Occipital lobe (tissue), 2 donors: ENCODE data around the gene FRA10AC1. TPM values are rescaled to one million over a fixed set of nuclear protein-coding genes. Genes with fewer than 3 reads are reported as not detected.

Experiments
- DNase-seq: peaks from one replicate; lab custom pipeline; 2025; lab: John Stamatoyannopoulos, UW
- total RNA-seq: library from RNA; depleted of rRNA; stranded (reverse); fragments of >200 nt; gene quantifications from one replicate; pipeline ENCODE4 v1.2.3, GENCODE V29; 2014

FRA10AC1 gene, protein sequence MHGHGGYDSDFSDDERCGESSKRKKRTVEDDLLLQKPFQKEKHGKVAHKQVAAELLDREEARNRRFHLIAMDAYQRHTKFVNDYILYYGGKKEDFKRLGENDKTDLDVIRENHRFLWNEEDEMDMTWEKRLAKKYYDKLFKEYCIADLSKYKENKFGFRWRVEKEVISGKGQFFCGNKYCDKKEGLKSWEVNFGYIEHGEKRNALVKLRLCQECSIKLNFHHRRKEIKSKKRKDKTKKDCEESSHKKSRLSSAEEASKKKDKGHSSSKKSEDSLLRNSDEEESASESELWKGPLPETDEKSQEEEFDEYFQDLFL
- total RNA-seq = 36.3 TPM

DNA sequence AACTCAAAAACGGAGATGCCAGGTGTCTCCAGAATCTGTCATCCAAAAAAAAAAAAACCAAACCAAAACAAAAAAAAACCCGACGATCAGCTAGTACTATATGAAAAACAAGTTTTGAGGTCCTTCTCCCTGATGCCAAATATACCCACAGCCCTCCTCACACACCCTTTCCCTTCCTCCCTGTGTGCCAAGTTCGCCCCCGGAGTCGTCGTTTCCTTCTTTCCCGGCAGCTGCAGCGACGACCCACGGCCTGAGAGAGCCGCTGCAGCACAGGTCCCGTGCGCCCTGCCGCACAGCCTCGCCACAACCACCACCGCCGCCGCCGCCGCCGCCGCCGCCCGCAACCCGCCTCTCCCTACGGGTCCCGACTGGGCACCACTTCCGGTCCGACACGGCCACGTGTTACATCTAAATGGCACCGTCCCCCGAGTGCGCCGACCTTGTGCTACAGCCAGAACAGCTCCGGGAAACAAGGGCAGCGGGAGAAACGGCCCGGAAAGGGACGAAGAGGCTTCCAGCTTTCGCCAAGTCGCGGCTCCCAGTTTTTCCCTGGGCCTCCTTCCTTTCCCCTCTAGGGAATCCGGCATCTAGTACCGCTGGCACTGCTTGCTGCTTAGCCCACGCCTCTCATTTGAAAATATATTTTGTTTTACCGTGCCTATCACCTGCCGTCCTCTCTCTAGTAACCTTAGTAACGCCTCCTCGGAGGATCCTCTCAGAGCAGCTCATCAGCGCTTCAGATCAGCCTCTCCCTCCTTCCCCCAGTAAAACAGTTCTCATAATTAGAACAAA is at the start of gene FRA10AC1:
Gene FRA10AC1 (minus strand): TSS at position 383 of the 792 bp plus-strand sequence. CDS start 2,486 bp downstream, outside the sequence.
- peak; percentile 90 for DNase-seq

DNA sequence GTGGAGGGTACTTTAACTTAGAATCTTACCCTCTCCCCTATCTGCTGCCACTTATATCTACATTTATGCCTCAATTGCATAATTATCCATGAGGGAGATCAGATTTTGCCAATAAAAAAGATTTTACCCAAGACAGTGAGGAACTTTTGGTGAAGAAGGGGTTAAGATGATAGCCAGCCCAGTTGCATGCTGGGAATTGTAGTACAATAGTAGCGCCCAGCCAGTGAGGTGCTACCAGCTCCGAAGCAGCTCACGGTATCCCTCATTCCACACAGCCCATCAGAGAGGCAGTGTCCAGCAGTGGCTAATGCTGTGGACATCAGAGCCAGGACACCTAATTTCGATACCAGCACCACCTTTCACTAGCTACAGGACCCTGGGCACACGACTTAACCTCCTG is 49.4 kb upstream of the FRA10AC1 start:
- no peak for DNase-seq

DNA sequence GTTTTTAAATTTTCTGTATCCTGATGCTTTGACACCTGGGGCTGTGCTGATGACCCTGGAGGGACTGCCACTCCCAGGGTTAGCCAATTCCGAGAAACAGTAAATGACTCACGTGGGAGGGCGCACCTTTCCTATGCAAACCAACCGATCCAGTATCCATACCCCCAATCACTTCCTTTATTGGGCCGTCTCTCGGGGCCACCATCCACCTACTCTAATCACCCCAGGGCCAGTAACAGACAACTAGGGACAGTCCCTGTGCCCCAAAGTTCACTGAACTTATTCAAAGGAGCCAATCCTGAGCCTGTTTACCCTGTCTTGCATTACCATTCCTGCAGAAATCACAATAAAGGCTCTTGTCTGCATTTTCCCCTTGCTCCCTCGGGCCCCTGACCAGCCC is 48.7 kb upstream of the FRA10AC1 start:
- no peak for DNase-seq

DNA sequence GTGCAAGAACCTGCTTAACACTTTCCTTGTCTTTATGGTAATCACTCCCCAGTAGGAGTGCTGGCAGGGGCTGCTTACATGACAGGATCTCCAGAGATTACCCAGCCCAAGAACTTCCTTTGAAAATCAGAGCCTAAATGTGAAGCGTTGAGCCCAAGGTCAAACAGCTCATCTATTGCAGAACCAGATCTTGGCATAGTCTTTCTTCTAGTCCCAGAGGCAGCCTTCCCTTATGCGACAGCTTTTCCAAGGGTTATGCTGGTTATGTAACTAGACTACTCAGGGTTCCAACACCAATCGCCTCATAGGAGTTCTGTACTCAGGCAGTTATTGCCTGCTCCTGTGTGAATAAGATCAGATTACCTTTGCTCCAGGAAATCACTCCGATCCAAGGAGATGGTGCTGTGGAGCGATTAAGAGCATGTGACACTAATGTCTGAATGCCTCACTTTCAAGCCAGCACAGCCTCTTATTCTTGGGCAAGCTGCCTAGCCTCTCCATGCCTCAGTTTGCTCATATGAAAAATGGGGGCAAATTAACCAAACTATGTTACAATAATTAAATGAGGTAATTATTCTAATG is 46.9 kb upstream of the FRA10AC1 start:
- no peak for DNase-seq

DNA sequence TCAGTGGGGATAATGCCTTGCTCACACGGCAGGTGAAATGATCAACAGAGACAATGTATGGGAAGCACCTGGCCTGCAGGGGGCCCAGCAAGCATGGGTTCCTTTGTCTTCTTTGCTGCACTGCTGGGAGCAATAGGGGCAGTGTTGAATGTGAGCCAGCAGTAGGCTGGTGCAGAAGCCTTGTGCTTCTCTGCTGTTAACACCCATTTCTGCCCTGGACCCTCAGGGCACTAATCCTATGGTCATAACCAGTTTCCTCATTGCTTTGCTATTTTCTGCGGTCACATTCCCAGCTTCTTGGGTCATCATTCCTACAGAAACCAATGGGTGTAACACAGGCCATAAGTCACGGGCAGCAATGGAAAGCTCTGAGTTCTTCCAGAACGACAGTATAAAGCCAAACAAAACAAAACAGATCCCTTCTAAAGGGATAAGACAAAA is 44.5 kb upstream of the FRA10AC1 start:
- no peak for DNase-seq

DNA sequence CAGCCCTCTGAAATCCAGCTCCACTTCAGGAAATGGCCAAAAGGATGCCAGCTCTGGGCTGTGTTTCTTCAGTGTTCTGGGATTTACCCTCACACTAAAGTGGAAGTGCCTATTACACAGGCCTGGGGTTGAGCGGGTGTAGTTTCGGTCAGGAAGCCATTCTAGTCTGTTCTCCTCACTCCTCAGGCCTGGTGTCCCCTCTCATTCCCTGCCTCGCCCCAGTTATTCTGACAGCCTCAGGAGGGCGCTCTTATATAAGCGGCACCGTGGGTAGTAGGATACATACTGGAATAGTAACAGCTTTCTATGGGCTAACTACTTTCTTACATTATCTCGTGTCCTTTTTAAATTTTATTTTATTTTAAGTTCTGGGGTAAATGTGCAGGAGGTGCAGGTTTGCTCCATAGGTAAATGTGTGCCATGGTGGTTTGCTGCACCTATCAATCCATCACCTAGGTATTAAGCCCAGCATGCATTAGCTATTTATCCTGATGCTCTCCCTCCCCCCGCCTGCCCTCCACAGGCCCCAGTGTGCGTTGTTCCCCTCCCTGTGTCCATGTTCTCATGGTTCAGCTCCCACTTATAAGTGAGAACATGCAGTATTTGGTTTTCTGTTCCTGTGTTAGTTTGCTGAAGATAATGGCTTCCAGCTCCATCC is 43.1 kb upstream of the FRA10AC1 start:
- DNase-seq = no peak

DNA sequence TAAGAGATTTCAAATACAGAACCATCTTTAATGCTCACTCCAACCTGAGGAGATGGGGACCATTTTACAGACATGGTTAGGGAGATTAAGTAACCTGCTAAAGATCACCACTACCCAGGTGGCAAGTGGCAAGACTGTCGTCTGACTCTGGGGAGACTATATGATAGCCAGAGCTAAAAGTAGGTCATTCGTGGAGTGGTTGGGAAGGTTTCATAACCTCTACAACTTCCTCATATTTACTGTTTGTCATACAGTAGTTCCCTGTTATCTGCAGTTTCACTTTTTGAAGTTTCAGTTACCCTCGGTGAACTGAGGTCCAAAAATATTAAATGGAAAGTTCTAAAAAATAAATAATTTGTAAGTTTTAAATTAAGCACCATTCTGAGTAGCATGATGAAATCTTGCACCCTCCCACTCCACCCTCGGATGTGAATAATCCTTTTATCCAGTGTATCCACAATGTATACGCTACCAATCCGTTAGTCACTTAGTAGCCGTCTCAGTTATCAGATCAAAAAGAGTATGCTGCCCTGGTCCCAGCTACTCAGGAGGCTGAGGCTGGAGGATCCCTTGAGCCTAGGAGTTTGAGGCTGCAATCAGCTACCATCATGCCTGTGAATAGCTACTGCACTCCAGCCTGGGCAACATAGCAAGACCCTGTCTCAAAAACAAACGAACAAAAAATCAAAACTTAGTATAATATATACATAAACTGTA is 40.4 kb upstream of the FRA10AC1 start:
- no peak for DNase-seq

DNA sequence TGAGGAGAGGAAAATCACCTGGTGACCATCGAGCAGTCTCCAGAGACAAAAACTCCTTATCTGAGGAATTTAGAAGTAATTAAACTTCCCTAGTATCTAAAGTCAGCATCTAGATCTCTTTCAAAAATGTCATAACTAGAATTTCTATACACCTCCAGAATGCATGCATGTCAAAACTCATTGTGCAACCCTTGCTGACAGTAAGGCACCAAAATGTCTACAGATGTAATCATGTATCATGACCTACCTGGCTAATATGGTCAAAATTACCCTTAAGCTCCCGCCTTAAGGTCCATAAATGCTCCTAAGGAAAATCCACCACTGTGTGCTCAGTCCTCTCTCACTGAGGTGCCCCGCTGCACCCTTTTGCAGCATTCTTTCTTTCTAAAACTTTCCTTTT is 39.0 kb upstream of the FRA10AC1 start:
- DNase-seq = no peak

DNA sequence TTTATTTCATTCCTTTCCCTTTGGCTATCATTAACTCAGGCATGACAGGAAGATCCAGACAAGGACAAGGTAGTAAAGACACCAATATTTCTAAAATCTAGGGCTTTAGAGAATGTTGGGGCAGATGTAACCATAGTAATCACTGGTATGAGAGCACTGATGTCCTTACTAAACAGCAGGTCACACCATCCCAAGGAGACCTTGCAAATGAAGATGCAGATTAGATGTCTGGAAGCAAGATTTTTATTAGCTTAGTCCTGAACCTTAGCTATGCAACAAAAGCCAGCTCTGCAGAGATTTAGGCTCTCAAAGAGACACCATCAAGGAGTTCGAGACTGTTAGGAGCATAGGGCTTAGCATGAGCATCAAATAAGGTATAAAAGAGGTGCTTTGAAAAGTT is 23.6 kb upstream of the FRA10AC1 start:
- DNase-seq = no peak

DNA sequence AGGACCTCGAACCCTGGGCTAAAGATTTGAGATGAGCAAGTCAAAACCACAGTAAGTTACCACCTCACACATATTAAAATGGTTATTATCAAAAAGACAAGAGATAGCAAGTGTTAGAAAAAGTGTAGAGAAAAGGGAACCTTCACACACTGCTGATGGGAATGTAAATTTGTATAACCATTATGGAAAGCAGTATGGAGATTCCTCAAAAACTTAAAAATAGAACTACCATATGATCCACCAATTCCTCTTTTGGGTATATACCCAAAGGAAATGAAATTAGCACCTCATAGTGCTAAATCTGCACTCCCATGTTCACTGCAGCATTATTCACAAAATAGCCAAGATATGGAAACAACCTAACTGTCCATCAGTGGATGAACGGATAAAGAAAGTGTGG is 20.8 kb upstream of the FRA10AC1 start:
- DNase-seq = no peak

DNA sequence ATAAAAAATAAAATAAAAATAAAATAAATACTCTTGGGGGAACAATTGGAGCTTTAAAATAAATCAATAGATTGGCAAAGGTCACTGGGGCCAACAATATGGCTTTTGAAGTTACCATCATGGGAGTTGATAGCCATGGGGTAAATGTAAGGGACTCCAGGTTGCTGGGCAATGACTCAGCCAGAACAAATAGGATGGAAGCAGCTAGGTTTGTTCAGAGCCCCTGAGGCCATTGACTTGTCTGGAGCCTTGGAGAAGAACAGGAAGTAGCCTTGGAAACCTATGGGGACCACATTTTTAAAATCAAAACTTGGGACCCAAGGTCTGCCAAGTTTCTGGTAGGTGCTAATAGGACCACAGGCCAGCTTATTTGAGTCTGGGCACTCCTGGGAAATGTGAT is 20.2 kb upstream of the FRA10AC1 start:
- DNase-seq = no peak

DNA sequence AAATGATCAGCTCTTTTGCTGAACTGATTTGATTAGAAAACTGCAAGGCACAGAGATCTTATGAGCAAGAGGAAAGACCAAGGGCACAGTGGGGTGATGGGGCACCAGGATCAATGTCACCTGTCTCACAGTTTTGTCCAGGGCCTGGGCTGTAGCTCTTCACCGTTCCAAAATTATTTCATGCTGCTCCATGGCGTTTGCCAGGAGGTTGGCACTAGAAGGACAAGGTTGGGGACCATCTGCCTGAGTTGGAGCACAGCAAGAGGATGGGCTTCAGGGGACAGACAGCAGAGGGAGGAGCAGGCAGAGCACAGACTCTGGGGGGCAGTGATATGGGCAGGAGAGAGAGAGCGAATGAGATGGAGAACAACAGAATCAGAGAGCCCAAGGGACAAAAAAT is 17.5 kb upstream of the FRA10AC1 start:
- no peak for DNase-seq

DNA sequence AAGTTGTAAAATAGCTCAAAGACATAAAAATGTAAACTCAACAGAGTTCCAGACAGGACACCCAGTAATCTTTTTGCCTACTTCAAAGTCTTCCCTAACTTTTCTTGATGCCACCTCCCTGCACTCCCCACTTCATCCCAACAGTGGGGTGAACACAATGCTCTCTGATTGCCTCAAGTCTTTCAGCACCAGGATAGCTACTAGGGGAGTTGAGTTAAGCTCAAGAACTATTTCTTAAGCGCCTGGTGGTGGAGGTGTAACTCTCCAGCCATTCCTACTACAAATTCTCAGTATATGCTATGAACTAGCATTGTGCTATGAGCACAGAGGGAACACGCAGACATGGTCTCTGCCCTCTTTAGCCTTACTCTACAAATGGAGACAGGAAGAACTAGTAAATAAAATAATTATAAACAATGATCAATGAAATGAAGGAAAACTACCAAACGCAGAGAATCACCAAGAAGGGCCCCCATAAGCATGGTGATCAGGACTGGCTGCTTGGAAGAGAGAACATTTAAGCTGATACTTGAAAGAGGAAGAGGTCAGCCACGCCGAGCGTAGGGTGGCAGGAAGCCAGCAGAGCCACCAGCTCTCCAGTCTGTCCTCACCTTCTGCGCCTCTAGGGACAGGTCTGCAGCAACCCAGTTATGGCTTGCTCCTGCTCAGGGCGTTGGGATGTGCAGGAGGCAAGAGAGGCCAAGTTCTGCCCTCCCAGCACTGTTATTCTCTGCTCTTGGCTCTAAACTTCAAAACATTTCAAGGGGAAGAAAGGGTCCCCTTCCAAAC is 16.7 kb upstream of the FRA10AC1 start:
- no peak for DNase-seq

DNA sequence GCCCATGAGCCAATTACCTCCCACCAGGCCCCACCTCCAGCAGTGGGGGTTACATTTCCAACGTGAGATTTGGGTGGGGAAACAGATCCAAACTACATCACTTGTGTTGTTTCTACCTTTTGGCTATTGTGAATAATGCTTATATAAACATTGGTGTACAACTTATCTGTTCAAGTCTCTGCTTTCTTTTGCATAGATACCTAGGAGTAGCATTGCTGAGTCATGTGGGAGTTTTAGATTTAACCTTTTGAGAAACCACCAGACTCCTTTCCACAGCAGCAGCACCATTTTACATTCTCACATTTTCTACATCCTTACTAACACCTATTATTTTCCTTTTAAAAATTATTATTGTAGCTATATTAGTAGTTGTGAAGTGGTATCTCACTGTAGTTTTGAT is 14.4 kb upstream of the FRA10AC1 start:
- DNase-seq = no peak

DNA sequence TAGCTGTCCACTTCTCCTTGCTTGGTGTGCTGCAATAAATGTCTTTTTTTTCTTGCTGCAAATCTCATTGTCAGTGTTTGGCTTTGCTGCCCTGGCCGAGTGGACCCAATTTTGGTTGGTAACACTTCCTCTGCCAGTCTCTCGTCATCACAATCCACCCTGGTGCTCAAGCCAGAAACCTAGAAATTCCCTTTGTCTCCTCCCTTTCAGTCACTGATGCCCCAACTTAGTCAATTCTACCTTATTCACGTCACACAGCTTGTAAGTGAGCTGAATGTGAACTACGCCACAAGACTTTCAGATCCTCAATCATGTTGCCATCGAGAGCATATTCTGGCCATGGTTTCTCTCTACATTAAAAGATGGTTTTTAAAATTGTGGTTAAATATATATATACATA is 13.0 kb upstream of the FRA10AC1 start:
- no peak for DNase-seq

DNA sequence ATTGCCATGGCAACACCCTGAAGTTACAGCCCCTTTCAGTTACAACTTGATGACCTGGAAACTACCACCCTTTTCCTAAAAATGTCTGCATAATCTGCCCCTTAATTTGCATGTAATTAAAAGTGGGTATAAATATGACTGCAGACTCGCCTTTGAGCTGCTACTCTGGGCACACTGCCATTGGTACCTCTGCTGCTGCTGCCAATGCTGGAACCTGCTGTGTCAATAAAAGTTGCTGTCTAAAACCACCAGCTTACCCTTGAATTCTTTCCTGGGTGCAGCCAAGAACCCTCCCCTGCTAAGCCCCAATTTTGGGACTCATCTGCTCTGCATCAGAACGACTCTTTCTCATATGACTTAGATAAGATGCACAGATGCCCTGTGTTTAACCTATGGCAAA is 10.2 kb upstream of the FRA10AC1 start:
- no peak for DNase-seq

DNA sequence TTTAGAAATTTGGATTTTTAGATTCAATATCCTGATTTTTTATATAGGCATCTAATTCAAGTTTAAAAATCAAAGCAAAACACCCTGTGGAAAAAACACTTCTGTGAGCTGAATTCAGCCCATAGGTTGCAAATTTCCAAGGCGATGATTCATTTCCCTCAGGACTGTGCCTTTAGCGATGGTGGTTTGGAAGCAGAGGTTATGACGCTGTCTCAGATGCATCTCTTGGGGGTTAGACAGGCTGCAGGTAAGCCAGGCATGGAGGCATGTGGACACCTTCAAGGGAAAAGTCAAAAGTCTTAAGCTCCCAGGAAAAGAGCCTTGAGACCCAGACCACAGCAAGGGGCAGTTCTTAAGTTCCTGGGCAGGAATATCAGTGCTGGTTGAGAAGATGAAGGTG is 9.5 kb upstream of the FRA10AC1 start:
- DNase-seq = no peak

DNA sequence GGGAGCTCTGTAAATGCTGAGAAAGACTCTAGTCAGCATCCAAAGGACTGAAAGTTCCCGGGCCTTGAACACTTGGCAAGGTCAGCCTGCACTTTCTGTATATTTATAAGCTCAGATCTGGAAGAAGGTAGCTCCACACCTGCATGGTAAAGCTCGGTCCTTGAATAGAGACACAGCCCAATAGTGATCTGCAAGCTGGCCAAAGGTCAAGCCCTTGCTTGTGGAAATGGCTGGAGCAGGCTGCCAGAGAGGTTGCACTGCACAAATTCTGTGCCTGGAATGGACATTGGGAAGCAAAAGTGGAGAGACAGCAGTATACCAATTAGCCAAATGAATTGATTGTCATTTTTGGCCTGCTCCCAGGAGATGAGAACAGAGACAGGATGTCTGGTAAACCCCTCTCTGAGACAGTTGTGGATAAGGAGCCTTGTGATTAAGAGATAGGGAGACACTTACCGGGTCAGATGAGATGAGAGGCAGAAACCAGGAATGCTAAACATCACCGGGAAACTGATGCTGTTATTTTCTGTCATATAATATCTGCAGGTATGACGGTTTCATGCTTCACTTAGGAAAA is 8.0 kb upstream of the FRA10AC1 start:
- DNase-seq = no peak

DNA sequence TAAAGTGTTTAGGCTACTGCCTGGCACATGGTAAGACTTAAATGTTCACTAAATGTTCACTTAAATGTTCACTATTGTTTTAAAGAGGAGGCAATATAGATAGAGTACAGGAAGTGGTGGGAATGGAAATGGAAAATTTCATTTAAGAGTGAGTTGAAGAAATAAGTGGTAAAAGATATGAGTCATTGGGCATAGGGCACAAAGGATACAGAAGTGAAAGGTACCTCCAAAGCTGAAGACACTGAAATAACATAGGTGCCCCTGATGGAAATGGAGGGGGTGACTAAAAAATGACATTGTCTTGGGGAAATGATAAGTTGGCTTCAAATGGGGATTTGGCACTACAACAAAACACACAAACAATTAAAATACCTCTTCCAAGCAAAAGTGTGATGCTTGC is 5.2 kb upstream of the FRA10AC1 start:
- no peak for DNase-seq

DNA sequence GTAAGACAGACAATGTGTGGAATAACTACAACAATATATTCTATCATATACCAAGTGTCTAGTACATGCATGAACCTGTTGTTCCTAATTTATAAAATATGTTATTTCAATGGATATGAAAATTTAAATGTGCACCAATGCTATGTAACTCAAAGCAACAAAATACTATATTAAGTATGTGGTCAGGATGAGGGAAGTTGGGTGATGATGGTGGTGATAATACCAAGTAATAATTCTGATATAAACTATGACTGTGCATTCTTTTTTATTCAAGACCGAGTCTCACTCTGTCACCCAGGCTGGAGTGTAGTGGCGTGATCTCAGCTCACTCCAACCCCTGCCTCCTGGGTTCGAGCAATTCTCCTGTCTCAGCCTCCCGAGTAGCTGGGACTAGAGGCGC is 2.1 kb upstream of the FRA10AC1 start:
- DNase-seq = no peak
